Heart right ventricle (tissue), 16 donors: ENCODE results near the gene POC1B. TPM values are rescaled to one million over a fixed set of nuclear protein-coding genes. Genes with fewer than 3 reads are reported as not detected.

Experiments used
- ATAC-seq, 8 donors: fragments of 200-7000 bp; cut with Tn5 transposase; one replicate each; pipeline ENCODE4 v1.9.1; 2020; ENCODE audit warnings: mild to moderate bottlenecking in 8 of 8, moderate library complexity in 8 of 8, moderate number of reproducible peaks in 1 of 8
- DNase-seq, 2 donors: peaks; one replicate each; pipeline ENCODE4 v3.0.0-alpha.2; 2020
- H3K27ac ChIP-seq, 10 donors: fragments of 200-600 bp; sonication (generic) in 2 of 10; one replicate each; pipeline versions ENCODE4 v1.5.0 to v1.8.0; 2020 to 2022; ENCODE audit warnings: mild to moderate bottlenecking in 3 of 10
- H3K27me3 ChIP-seq, 7 donors: fragments of 200-600 bp; one replicate each; pipeline ENCODE4 v1.8.0; 2021 to 2022; ENCODE audit warnings: mild to moderate bottlenecking in 2 of 7
- H3K36me3 ChIP-seq, 9 donors: fragments of 200-600 bp; sonication (generic) in 1 of 9; one replicate each; pipeline versions ENCODE4 v1.5.0 to v1.8.0; 2020 to 2022; ENCODE audit warnings: mild to moderate bottlenecking in 2 of 9
- H3K4me1 ChIP-seq, 9 donors: fragments of 200-600 bp; sonication (generic) in 1 of 9; one replicate each; pipeline versions ENCODE4 v1.5.0 to v1.8.0; 2020 to 2022; ENCODE audit warnings: mild to moderate bottlenecking in 4 of 9
- H3K4me3 ChIP-seq, 10 donors: fragments of 200-600 bp; sonication (generic) in 2 of 10; one replicate each; pipeline versions ENCODE4 v1.5.0 to v1.8.0; 2020 to 2022; ENCODE audit warnings: mild to moderate bottlenecking in 7 of 10, moderate library complexity in 2 of 10
- H3K9me3 ChIP-seq, 11 donors: fragments of 200-600 bp in 10 of 11; sonication (generic) in 2 of 11; one replicate each; pipeline versions ENCODE4 v1.5.0 to v1.8.0; 2013 to 2022; ENCODE audit warnings: mild to moderate bottlenecking in 2 of 11, control low read depth in 1 of 11, moderate library complexity in 1 of 11
- WGBS, 2 donors: extraction: QIAGEN DNeasy Blood & Tissue Kit; methylation state at CpG; one replicate each; pipeline ENCODE4 v1.1.7; 2013; ENCODE audit warnings: inconsistent platforms in 1 of 2; 5-methylcytosine and 5-hydroxymethylcytosine counted together
- intact Hi-C, 10 donors: fragments of 100-400 bp; cut with DNase I; formaldehyde crosslinking; loops; one replicate each; pipeline versions ENCODE4 v1.11.1 to v1.14.2; 2022
- long read RNA-seq, 3 donors: library from polyadenylated mRNA; unstranded; transcript quantifications; one replicate each; pipeline ENCODE4 v2.0.0, GENCODE V29; 2020 to 2021
- polyA plus RNA-seq, 2 donors: library from polyadenylated mRNA; stranded (reverse); fragments of 200-250 nt; gene quantifications; one replicate each; pipeline ENCODE4 v1.2.3, GENCODE V29; 2013
- total RNA-seq, 10 donors: library from RNA; stranded (reverse); fragmentation: NEBNext Ultra II Directional in 3 of 10; extraction: Animal tissue kit (Norgen Biotek cat#: 25700) in 3 of 10; gene quantifications; one replicate each; pipeline versions ENCODE4 v1.2.1 to v1.2.4, GENCODE V29; 2021 to 2023
- TF ChIP-seq, protein P1 (sequence below), 9 donors: fragments of 200-600 bp; sonication (generic) in 2 of 9; IDR thresholded peaks; one replicate each; pipeline versions ENCODE4 v1.5.0 to v1.8.0; 2021 to 2022; ENCODE audit warnings: antibody characterized with exemption in 9 of 9, mild to moderate bottlenecking in 5 of 9, moderate library complexity in 1 of 9
- donor health status: Arrhythmogenic right ventricular cardiomyopathy.
- donor health status: ischemic (EF 13 %, LVEDD 7.1; RV severe dilation, severe dysfunction).
- donor health status: healthy with polysubstance abuse.
- donor health status: DM: no; HTN: yes; CAD: no.
- donor health status: DM: no; HTN: no; CAD: no.
- donor health status: ischemic (EF 25% LVEDD 6.9; RV normal size, moderate dysfunction).
- donor health status: ischemic (EF 25% LVEDD 5.7; RV mildly dilated, moderate dysfunction).
- donor health status: healthy.
- donor health status: DM: yes; HTN: yes; CAD: no.
- donor health status: Ischemic cardiomyopathy.
- donor health status: ischemic (EF 35%, LVEDD 5.7; RV mildly dilated, moderate dysfunction).
- donor health status: nonischemic (EF 11% LVEDD 7.7; RV severe dilation, severe dysfunction).
- donor health status: DM: yes; HTN: yes; CAD: no.
- donor health status: PGD.
- donor health status: ischemic (EF 29% LVEDD 5.4; RV normal size, mild dysfunction).
- donor health status: nonischemic (EF 23%, LVEDD 6.1; RV moderate dilation, normal function).

The POC1B gene
- total RNA-seq (10 to 100 TPM in 1 of 10 donors, 1 to 10 TPM in 9; 6.2 to 10.4 (median 8.2) TPM), polyA plus RNA-seq (1 to 10 TPM; 4.8 TPM)
- long read RNA-seq, donor 1, transcript POC1B-201 (12 exons, 3,001 nt) = major isoform, 6 of 16 reads
- long read RNA-seq, donor 1, partial matches to known transcripts = 1 of 16 reads
- long read RNA-seq, donor 1, other reads (novel, unspliced or antisense) = 6 of 16 reads
- long read RNA-seq, donor 2, transcript POC1B-201 (12 exons, 3,001 nt) = major isoform, 6 of 13 reads
- long read RNA-seq, donor 2, partial matches to known transcripts = 1 of 13 reads
- long read RNA-seq, donor 2, other reads (novel, unspliced or antisense) = 6 of 13 reads
- long read RNA-seq, donor 3, transcript POC1B-201 (12 exons, 3,001 nt) = major isoform, 7 of 21 reads
- long read RNA-seq, donor 3, partial matches to known transcripts = 3 of 21 reads
- long read RNA-seq, donor 3, other reads (novel, unspliced or antisense) = 8 of 21 reads

DNA sequence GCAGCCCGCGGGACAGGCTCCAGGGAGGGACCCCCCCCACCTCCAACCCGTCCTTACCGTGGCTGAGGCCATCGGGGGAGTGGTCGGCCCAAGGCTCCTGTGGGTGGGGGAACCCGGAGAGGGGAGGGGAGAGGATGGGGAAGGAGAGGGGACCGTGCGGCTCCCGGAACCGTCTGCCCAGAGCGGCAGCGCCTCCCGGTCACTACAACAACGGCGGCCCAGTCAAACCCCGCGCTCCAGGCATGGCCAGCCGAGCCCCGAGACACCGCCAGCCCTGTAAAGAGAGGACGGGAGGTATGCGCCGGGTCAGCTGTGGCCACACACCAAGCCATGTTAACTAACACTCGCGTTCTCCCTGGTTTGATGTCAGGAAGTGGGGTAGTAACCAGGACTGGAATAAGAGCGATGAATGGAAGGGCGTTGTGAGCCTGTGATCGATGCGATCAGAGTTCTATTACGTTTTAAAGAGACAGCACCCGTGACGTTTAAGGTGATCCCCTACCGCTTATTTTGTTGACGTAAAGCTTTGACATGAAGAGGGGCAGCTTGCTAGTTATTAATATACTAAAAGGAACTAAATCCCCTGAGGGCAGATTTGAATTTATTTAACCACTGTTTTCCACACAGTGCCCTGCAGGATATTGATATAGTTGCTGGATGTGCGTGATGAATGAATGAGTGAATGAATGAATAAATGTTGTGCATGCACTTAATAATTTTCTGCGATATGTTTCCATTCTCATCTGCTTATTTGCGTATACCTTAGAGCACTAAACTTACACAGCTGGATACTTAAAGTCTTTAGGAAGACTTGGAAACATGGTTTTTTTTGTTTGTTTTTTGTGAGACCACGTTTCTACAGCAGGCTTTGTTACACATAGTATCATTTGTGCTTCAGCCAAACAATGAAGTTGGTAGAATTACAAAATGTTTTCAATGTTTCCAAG is at the start of gene POC1B:
TSS of gene POC1B (minus strand) at position 224 of the 947 bp plus-strand sequence. CDS start at position 72, 152 bp downstream.
- intact Hi-C loops = loop anchor here (1.0 to 10.0 kb wide), 12 partner anchors 51 to 511 kb away; partner anchors contain the start of gene DUSP6 (in 4 of the 10)
- H3K9me3 ChIP-seq = no peaks in the 10 kb centered on the region
- ATAC-seq (peak; percentile 88 to 94 (median 90)), DNase-seq (peak; percentile 80 to 85)
- peak within 1 kb of the TSS; percentile 71 to 97 (median 92) for H3K4me3 ChIP-seq
- peak within 1 kb of the TSS; percentile 82 to 95 (median 92) for H3K27ac ChIP-seq
- peaks cover 0 to 10% (median 0%) of the 10 kb centered on the region in 9 donors for H3K36me3 ChIP-seq
- H3K27me3 ChIP-seq = no peaks in the 10 kb centered on the region
- peaks cover 2 to 52% (median 43%) of the 10 kb centered on the region in 9 donors for H3K4me1 ChIP-seq
- WGBS, 2 donors = 1 to 2% methylated on average over 39 of the region's 39 CpGs
- TF ChIP-seq, protein P1, sequence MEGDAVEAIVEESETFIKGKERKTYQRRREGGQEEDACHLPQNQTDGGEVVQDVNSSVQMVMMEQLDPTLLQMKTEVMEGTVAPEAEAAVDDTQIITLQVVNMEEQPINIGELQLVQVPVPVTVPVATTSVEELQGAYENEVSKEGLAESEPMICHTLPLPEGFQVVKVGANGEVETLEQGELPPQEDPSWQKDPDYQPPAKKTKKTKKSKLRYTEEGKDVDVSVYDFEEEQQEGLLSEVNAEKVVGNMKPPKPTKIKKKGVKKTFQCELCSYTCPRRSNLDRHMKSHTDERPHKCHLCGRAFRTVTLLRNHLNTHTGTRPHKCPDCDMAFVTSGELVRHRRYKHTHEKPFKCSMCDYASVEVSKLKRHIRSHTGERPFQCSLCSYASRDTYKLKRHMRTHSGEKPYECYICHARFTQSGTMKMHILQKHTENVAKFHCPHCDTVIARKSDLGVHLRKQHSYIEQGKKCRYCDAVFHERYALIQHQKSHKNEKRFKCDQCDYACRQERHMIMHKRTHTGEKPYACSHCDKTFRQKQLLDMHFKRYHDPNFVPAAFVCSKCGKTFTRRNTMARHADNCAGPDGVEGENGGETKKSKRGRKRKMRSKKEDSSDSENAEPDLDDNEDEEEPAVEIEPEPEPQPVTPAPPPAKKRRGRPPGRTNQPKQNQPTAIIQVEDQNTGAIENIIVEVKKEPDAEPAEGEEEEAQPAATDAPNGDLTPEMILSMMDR (IDR thresholded peaks at IDR 0.05) = no peak

DNA sequence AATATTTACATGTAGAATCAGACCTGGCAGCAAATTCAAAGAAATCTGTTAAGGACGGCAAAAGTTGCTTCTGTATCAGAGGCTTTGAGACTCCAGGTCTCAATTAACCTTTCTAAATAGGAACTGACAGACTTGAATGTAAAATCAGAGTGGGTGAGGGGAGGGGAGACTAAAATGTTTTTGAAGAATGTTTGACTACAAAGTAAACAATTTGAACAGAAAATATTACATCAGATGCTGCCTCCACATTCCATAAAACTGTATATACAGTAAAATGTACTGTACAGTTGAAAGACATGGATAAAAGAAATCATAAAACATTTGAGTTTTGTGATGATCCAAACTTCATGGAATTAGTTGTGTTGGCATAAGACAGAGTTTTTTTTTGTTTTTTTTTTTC is 49.5 kb upstream of the POC1B start:
- H3K4me3 ChIP-seq = no peak overlapping the region
- H3K4me1 ChIP-seq = peaks cover 0 to 14% (median 4%) of the 10 kb centered on the region in 9 donors
- no peaks in the 10 kb centered on the region for H3K27me3 ChIP-seq
- no peaks in the 10 kb centered on the region for H3K36me3 ChIP-seq
- no peak for DNase-seq
- 81 to 87% methylated on average over 1 of the region's 1 CpG for WGBS, 2 donors
- TF ChIP-seq, protein P1 (IDR thresholded peaks at IDR 0.05) = no peak
- no peak for ATAC-seq
- no peaks in the 10 kb centered on the region for H3K9me3 ChIP-seq
- H3K27ac ChIP-seq = no peak overlapping the region
- intact Hi-C loops = no loop called here

DNA sequence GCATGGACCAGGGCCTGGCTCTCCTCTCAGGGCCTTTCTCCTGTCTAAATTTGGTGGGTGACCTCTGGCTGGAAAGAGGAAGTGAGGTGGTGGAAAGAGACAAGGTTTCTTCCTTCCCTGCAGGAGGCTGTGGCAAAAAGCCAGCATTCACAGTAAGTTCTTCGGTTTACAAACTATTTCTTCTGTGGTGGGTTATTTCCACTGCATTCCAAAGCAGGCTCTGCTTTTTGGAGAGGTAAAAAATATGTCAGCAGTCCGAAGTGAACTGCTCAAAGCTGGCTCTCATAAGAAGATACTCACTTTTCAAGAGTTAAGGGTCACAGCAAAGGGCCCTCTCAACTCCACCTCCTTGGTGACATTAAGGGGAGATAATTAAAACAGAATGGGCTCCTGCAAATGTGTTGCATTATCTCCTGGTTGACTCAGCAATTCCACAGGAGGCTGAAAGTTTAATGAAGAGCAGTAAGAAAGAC is 48.9 kb upstream of the POC1B start:
- Histone ChIP-seq H3K27me3 (no peaks in the 10 kb centered on the region), H3K36me3 (no peaks in the 10 kb centered on the region), H3K27ac (peak overlapping the region in 1 of 10 donors; percentile 16), H3K9me3 (no peaks in the 10 kb centered on the region), H3K4me3 (no peak overlapping the region), H3K4me1 (peaks cover 0 to 14% (median 4%) of the 10 kb centered on the region in 9 donors)
- TF ChIP-seq, protein P1 (IDR thresholded peaks at IDR 0.05) = no peak
- intact Hi-C loops = no loop called here
- ATAC-seq (peak in 3 of 8 donors; percentile 44 to 65 (median 58)), DNase-seq (peak in 1 of 2 donors; percentile 47)
- 32 to 44% methylated on average over 2 of the region's 2 CpGs for WGBS, 2 donors
